PFSK-1 (cell line): Measurements from ENCODE around the gene PEX13.

Source experiments
- FOXP2 ChIP-seq: optimal IDR thresholded peaks from 2 replicates; pipeline ENCODE3; 2011; ENCODE audit warnings: borderline replicate concordance, control low read depth, inconsistent platforms; ENCODE audit not compliant: insufficient read depth; ENCODE audit errors: extremely low read length, extremely low read depth
- POLR2AphosphoS5 ChIP-seq: IDR thresholded peaks from 2 replicates; pipeline ENCODE4 v1.6.1; 2012; ENCODE audit warnings: low read depth, mild to moderate bottlenecking, control low read depth, low read length, moderate library complexity
- SIN3A ChIP-seq: IDR thresholded peaks from 2 replicates; pipeline ENCODE4 v1.6.1; 2012; ENCODE audit warnings: mild to moderate bottlenecking, low read length, moderate library complexity, borderline replicate concordance; ENCODE audit not compliant: insufficient read depth
- TAF1 ChIP-seq: IDR thresholded peaks from 2 replicates; pipeline ENCODE4 v1.6.1; 2012; ENCODE audit warnings: low read length, control low read depth, borderline replicate concordance; ENCODE audit not compliant: insufficient read depth
- TF ChIP-seq, protein P1 (sequence below), 2 experiments: IDR thresholded peaks; 2 replicates each; pipeline versions ENCODE4 v1.6.1 to v1.8.0; 2011 to 2012; ENCODE audit warnings: low read depth in 2 of 2, low read length in 2 of 2, control low read depth in 1 of 2, inconsistent platforms in 1 of 2, mild to moderate bottlenecking in 1 of 2, moderate library complexity in 1 of 2; ENCODE audit not compliant: insufficient read depth in 1 of 2

- TF ChIP-seq SIN3A (no peak), POLR2AphosphoS5 (no peak), TAF1 (no peak), FOXP2 (no peak)
- TF ChIP-seq, protein P1, sequence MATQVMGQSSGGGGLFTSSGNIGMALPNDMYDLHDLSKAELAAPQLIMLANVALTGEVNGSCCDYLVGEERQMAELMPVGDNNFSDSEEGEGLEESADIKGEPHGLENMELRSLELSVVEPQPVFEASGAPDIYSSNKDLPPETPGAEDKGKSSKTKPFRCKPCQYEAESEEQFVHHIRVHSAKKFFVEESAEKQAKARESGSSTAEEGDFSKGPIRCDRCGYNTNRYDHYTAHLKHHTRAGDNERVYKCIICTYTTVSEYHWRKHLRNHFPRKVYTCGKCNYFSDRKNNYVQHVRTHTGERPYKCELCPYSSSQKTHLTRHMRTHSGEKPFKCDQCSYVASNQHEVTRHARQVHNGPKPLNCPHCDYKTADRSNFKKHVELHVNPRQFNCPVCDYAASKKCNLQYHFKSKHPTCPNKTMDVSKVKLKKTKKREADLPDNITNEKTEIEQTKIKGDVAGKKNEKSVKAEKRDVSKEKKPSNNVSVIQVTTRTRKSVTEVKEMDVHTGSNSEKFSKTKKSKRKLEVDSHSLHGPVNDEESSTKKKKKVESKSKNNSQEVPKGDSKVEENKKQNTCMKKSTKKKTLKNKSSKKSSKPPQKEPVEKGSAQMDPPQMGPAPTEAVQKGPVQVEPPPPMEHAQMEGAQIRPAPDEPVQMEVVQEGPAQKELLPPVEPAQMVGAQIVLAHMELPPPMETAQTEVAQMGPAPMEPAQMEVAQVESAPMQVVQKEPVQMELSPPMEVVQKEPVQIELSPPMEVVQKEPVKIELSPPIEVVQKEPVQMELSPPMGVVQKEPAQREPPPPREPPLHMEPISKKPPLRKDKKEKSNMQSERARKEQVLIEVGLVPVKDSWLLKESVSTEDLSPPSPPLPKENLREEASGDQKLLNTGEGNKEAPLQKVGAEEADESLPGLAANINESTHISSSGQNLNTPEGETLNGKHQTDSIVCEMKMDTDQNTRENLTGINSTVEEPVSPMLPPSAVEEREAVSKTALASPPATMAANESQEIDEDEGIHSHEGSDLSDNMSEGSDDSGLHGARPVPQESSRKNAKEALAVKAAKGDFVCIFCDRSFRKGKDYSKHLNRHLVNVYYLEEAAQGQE (IDR thresholded peaks at IDR 0.05; ENCODE audit: insufficient read depth in 1 of 2, low read depth in 2 of 2, low read length in 2 of 2) = no peak
These were observed 817 bp downstream of the PEX13 start for GRCh38 chr2:61018318-61018755.
